GM12872 (cell line): ENCODE data around the gene PLG.

ENCODE experiments used
- CTCF ChIP-seq: IDR thresholded peaks from 3 replicates; pipeline ENCODE4 v1.5.1; 2011; ENCODE audit warnings: low read depth, mild to moderate bottlenecking, low read length, moderate library complexity; ENCODE audit not compliant: insufficient read depth

Gene PLG

GRCh38 chr6:160765412-160765811 lies 63.4 kb downstream of the PLG start:
- TF ChIP-seq CTCF, result no peak

- TF ChIP-seq CTCF, result no peak
Measured at GRCh38 chr6:160766657-160766988, 64.6 kb downstream of the PLG start.

- TF ChIP-seq CTCF, result peak; percentile 87
Measured at GRCh38 chr6:160766989-160767646, 65.1 kb downstream of the PLG start.

GRCh38 chr6:160767647-160768019 lies 65.6 kb downstream of the PLG start:
- no peak for TF ChIP-seq CTCF

- no peak for TF ChIP-seq CTCF
Measured at GRCh38 chr6:160768101-160768500, 66.1 kb downstream of the PLG start.

- TF ChIP-seq CTCF, result no peak
Measured at GRCh38 chr6:160774399-160774798, 72.4 kb downstream of the PLG start.

GRCh38 chr6:160775792-160776580 lies 73.9 kb downstream of the PLG start:
- no peak for TF ChIP-seq CTCF
